Measurements from ENCODE around the gene C3orf20.
"Not testable (repeated sequence)": the region's sequence is repeated elsewhere in the genome, so short reads cannot be mapped to it uniquely, and the experiment has no call there.

Gene C3orf20

GRCh38 chr3:14728113-14728512 is 53.2 kb downstream of the C3orf20 start:
- H3K27me3 ChIP-seq (ENCODE audit: control insufficient read depth, insufficient read depth, low read length): no peaks in the 10 kb centered on the region
- H3K9ac ChIP-seq (ENCODE audit: low read length): no peak overlapping the region
- no peaks in the 10 kb centered on the region for H3K9me3 ChIP-seq (ENCODE audit: control insufficient read depth, low read depth, low read length)
- no peak overlapping the region for H3K27ac ChIP-seq (ENCODE audit: low read length)
- no peaks in the 10 kb centered on the region for H3K36me3 ChIP-seq (ENCODE audit: control insufficient read depth, low read depth, low read length)
- H3K4me1 ChIP-seq (ENCODE audit: control insufficient read depth, low read depth, low read length): no peaks in the 10 kb centered on the region
- no peak overlapping the region for H3K4me3 ChIP-seq (ENCODE audit: low read length)

- no peaks in the 10 kb centered on the region for H3K27me3 ChIP-seq (ENCODE audit: control insufficient read depth, insufficient read depth, low read length)
Measured at GRCh38 chr3:14730703-14731382, 55.9 kb downstream of the C3orf20 start.

DNA sequence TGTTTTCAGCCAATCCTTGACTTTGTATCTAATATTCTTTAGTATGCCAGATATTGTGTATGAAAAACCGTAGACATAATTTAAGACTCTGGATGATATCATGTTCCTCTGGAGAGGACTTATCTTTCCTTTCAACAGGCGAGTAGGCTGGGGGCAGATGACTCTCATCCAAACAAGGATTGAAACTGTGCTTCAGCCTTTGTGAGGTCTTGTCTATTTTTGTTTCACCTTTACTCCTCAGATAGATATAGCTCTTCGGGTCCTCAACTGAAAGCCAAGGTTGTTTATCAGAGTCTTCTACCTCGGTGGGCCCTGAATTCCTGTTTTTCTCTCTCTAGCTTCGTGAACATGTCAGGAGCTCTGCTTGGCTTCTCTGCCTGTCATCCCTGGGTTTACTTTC is 66.0 kb downstream of the C3orf20 start:
- Histone ChIP-seq H3K4me3 (ENCODE audit: low read length) (no peak overlapping the region), H3K9ac (ENCODE audit: low read length) (no peak overlapping the region), H3K4me1 (ENCODE audit: control insufficient read depth, low read depth, low read length) (no peaks in the 10 kb centered on the region), H3K27ac (ENCODE audit: low read length) (no peak overlapping the region), H3K9me3 (ENCODE audit: control insufficient read depth, low read depth, low read length) (no peaks in the 10 kb centered on the region), H3K27me3 (ENCODE audit: control insufficient read depth, insufficient read depth, low read length) (no peaks in the 10 kb centered on the region), H3K36me3 (ENCODE audit: control insufficient read depth, low read depth, low read length) (no peaks in the 10 kb centered on the region)

More at GRCh38 chr3:14730703-14731382, 55.9 kb downstream of the C3orf20 start:
- H3K9me3 ChIP-seq (ENCODE audit: control insufficient read depth, low read depth, low read length): no peaks in the 10 kb centered on the region
- no peak overlapping the region for H3K27ac ChIP-seq (ENCODE audit: low read length)
- H3K36me3 ChIP-seq (ENCODE audit: control insufficient read depth, low read depth, low read length): no peaks in the 10 kb centered on the region
- H3K4me1 ChIP-seq (ENCODE audit: control insufficient read depth, low read depth, low read length): no peaks in the 10 kb centered on the region
- no peak overlapping the region for H3K9ac ChIP-seq (ENCODE audit: low read length)
- no peak overlapping the region for H3K4me3 ChIP-seq (ENCODE audit: low read length)

DNA sequence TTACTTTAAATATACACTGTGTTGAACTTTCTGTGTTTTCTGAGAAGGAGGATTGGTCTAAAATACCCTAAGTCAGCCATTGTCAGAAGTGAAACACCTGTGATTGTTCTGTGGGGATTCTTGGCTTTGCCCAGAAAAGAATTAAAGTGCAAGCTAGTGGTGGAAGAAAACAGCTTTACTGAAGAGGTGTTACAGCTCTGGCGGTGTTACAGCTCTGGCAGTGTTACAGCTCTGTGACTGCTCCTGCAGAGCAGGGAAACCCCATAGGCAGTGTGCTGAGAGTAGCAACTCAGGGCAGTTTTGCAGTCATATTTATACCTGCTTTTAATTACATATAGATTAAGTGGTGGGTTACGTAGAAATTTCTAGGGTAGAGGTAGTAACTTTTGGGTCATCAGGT is 66.6 kb downstream of the C3orf20 start:
- H3K27me3 ChIP-seq (ENCODE audit: control insufficient read depth, insufficient read depth, low read length): no peaks in the 10 kb centered on the region
- H3K9me3 ChIP-seq (ENCODE audit: control insufficient read depth, low read depth, low read length): no peaks in the 10 kb centered on the region
- H3K4me1 ChIP-seq (ENCODE audit: control insufficient read depth, low read depth, low read length): no peaks in the 10 kb centered on the region
- no peak overlapping the region for H3K9ac ChIP-seq (ENCODE audit: low read length)
- no peak overlapping the region for H3K27ac ChIP-seq (ENCODE audit: low read length)
- H3K36me3 ChIP-seq (ENCODE audit: control insufficient read depth, low read depth, low read length): no peaks in the 10 kb centered on the region
- H3K4me3 ChIP-seq (ENCODE audit: low read length): no peak overlapping the region

GRCh38 chr3:14744556-14744955 is 69.6 kb downstream of the C3orf20 start:
- Histone ChIP-seq H3K9ac (ENCODE audit: low read length) (no peak overlapping the region), H3K27me3 (ENCODE audit: control insufficient read depth, insufficient read depth, low read length) (no peaks in the 10 kb centered on the region), H3K4me3 (ENCODE audit: low read length) (no peak overlapping the region), H3K9me3 (ENCODE audit: control insufficient read depth, low read depth, low read length) (no peaks in the 10 kb centered on the region), H3K27ac (ENCODE audit: low read length) (no peak overlapping the region), H3K4me1 (ENCODE audit: control insufficient read depth, low read depth, low read length) (no peaks in the 10 kb centered on the region), H3K36me3 (ENCODE audit: control insufficient read depth, low read depth, low read length) (no peaks in the 10 kb centered on the region)

DNA sequence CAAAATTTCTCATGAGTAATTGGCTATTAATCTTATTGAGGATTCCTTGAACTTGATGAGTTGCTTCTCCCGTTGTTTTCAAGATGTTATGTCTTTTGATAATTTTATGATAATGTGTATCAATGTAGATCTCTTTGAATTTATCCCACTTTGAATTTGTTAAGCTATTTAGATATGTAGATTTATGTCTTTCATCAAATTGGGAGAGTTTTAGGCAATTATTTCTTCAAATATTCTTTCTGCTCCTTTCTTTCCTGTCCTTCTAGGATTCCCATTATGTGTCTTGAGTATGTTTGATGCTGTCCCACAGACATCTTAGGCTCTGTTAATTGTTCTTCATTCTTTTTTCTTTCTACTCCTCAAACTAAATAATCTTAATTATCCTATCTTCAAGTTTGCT is 75.7 kb downstream of the C3orf20 start:
- H3K27ac ChIP-seq (ENCODE audit: low read length): no peak overlapping the region
- no peaks in the 10 kb centered on the region for H3K36me3 ChIP-seq (ENCODE audit: control insufficient read depth, low read depth, low read length)
- H3K4me1 ChIP-seq (ENCODE audit: control insufficient read depth, low read depth, low read length): no peaks in the 10 kb centered on the region
- H3K9ac ChIP-seq (ENCODE audit: low read length): no peak overlapping the region
- no peak overlapping the region for H3K4me3 ChIP-seq (ENCODE audit: low read length)
- no peaks in the 10 kb centered on the region for H3K9me3 ChIP-seq (ENCODE audit: control insufficient read depth, low read depth, low read length)
- no peaks in the 10 kb centered on the region for H3K27me3 ChIP-seq (ENCODE audit: control insufficient read depth, insufficient read depth, low read length)

DNA sequence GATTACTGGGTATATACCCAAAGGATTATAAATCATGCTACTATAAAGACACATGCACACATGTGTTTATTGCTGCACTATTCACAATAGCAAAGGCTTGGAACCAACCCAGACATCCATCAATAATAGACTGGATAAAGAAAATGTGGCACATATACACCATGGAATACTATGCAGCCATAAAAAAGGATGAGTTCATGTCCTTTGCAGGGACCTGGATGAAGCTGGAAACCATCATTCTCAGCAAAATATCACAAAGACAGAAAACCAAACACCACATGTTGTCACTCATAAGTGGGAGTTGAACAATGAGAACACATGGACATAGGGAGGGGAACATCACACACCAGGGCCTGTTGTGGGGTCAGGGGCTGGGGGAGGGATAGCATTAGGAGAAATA is 78.0 kb downstream of the C3orf20 start:
- H3K9me3 ChIP-seq (ENCODE audit: control insufficient read depth, low read depth, low read length); H3K4me1 ChIP-seq (ENCODE audit: control insufficient read depth, low read depth, low read length); H3K4me3 ChIP-seq (ENCODE audit: low read length); H3K9ac ChIP-seq (ENCODE audit: low read length); H3K36me3 ChIP-seq (ENCODE audit: control insufficient read depth, low read depth, low read length); H3K27me3 ChIP-seq (ENCODE audit: control insufficient read depth, insufficient read depth, low read length); H3K27ac ChIP-seq (ENCODE audit: low read length): not testable (repeated sequence)

DNA sequence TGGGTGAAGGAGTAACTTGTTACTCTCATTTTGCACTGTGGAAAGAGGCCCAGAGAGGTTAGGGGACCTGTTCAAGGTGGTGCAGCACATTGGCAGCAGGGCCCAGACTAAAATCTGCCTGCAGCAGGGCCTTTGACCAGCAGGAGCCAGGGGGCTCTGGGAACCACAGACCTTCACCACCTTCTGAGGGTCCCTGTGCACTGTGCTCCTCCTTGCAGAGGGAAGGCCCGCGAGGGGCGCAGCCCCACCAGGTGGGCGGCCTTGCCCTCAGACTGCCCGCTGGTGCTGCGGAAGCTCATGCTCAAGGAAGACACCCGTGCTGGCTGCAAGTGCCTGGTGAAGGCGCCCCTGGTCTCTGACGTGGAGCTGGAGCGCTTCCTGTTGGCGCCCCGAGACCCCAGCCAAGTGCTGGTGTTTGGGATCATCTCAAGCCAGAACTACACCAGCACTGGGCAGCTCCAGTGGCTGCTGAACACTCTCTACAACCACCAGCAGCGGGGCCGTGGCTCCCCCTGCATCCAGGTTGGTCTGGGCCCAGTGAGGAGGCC is 82.3 kb downstream of the C3orf20 start:
- Histone ChIP-seq H3K27me3 (ENCODE audit: control insufficient read depth, insufficient read depth, low read length) (no peaks in the 10 kb centered on the region), H3K9ac (ENCODE audit: low read length) (no peak overlapping the region), H3K4me1 (ENCODE audit: control insufficient read depth, low read depth, low read length) (no peaks in the 10 kb centered on the region), H3K9me3 (ENCODE audit: control insufficient read depth, low read depth, low read length) (no peaks in the 10 kb centered on the region), H3K36me3 (ENCODE audit: control insufficient read depth, low read depth, low read length) (no peaks in the 10 kb centered on the region), H3K27ac (ENCODE audit: low read length) (no peak overlapping the region), H3K4me3 (ENCODE audit: low read length) (no peak overlapping the region)

DNA sequence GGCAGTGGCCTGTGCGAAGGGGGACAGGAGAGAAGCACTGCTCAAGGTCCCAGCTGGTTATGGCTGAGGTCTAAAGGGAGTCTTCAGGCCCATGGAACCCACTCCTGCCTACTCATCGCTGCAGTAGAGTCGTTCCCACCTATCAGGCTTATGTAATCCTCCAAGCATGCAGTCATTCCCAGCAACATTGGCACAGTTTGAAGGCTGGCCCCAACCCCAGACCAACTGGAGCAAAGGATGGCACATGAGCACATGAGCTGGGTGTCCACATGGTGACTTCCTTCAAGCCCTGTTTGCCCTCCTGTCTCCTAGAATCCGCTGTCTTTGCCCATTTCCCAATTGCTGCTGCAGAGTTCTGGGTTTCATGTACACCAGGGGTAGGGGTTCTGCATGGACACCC is 83.4 kb downstream of the C3orf20 start:
- no peaks in the 10 kb centered on the region for H3K9me3 ChIP-seq (ENCODE audit: control insufficient read depth, low read depth, low read length)
- no peaks in the 10 kb centered on the region for H3K36me3 ChIP-seq (ENCODE audit: control insufficient read depth, low read depth, low read length)
- no peak overlapping the region for H3K27ac ChIP-seq (ENCODE audit: low read length)
- no peaks in the 10 kb centered on the region for H3K4me1 ChIP-seq (ENCODE audit: control insufficient read depth, low read depth, low read length)
- no peaks in the 10 kb centered on the region for H3K27me3 ChIP-seq (ENCODE audit: control insufficient read depth, insufficient read depth, low read length)
- H3K9ac ChIP-seq (ENCODE audit: low read length): no peak overlapping the region
- H3K4me3 ChIP-seq (ENCODE audit: low read length): no peak overlapping the region

DNA sequence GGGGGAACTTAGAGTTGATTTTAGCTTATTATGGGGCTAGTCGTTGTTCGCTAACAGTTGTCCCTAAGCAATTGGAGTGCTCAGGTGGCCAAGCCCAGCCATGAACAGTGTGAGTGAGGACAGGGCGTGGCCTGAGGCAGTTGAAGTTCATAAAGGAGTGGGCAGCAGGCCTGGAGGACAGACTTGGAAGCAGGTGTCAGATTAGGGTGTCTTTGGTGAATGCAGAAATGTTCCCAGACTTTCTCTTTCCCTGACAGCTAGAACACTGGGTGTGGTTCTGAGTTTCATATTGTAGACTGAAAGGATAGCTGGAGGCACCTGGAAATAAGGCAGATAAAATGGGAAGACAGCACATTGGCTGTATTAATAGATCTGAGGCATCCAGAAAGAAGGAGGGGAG is 84.0 kb downstream of the C3orf20 start:
- Histone ChIP-seq H3K4me3 (ENCODE audit: low read length) (no peak overlapping the region), H3K27me3 (ENCODE audit: control insufficient read depth, insufficient read depth, low read length) (no peaks in the 10 kb centered on the region), H3K27ac (ENCODE audit: low read length) (no peak overlapping the region), H3K9me3 (ENCODE audit: control insufficient read depth, low read depth, low read length) (no peaks in the 10 kb centered on the region), H3K36me3 (ENCODE audit: control insufficient read depth, low read depth, low read length) (no peaks in the 10 kb centered on the region), H3K9ac (ENCODE audit: low read length) (no peak overlapping the region), H3K4me1 (ENCODE audit: control insufficient read depth, low read depth, low read length) (no peaks in the 10 kb centered on the region)

DNA sequence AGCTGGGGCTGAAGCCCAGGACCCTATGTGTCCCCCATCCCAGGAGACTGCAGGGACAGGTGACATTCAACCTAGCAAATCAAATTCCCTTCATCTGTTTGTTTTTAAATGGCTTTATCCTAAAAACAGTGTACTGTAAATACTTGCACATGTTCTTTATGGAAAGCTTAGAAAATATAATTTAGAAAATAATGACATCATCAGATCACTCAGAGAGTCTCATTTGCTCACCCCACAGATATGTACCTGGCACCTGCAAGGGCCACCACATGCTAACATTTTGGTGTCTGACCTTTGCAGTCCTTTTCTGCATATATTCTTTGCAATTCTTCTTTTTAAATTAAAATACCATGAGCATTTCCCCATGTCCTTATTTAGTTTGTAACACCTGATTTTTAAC is 85.2 kb downstream of the C3orf20 start:
- Histone ChIP-seq H3K27ac (ENCODE audit: low read length) (no peak overlapping the region), H3K4me1 (ENCODE audit: control insufficient read depth, low read depth, low read length) (no peaks in the 10 kb centered on the region), H3K27me3 (ENCODE audit: control insufficient read depth, insufficient read depth, low read length) (no peaks in the 10 kb centered on the region), H3K9me3 (ENCODE audit: control insufficient read depth, low read depth, low read length) (no peaks in the 10 kb centered on the region), H3K4me3 (ENCODE audit: low read length) (no peak overlapping the region), H3K36me3 (ENCODE audit: control insufficient read depth, low read depth, low read length) (no peaks in the 10 kb centered on the region), H3K9ac (ENCODE audit: low read length) (no peak overlapping the region)

- Histone ChIP-seq H3K36me3 (ENCODE audit: control insufficient read depth, low read depth, low read length) (no peaks in the 10 kb centered on the region), H3K4me1 (ENCODE audit: control insufficient read depth, low read depth, low read length) (no peaks in the 10 kb centered on the region), H3K9ac (ENCODE audit: low read length) (no peak overlapping the region), H3K9me3 (ENCODE audit: control insufficient read depth, low read depth, low read length) (no peaks in the 10 kb centered on the region), H3K27ac (ENCODE audit: low read length) (no peak overlapping the region), H3K4me3 (ENCODE audit: low read length) (no peak overlapping the region), H3K27me3 (ENCODE audit: control insufficient read depth, insufficient read depth, low read length) (no peaks in the 10 kb centered on the region)
Measured at GRCh38 chr3:14761121-14761672, 86.3 kb downstream of the C3orf20 start.

Measured in iPS-18a (cell line).